Bronchial epithelial cell (primary cell): Measurements from ENCODE around the gene NRDE2. TPM values are rescaled to one million over a fixed set of nuclear protein-coding genes. Genes with fewer than 3 reads are reported as not detected.
"Not testable (repeated sequence)": the region's sequence is repeated elsewhere in the genome, so short reads cannot be mapped to it uniquely, and the experiment has no call there.

Source experiments
- DNase-seq: peaks from one replicate; pipeline ENCODE4 v3.0.0-alpha.2; 2010; ENCODE audit warnings: low read depth
- FAIRE-seq: peaks from 2 replicates; lab custom pipeline; 2011; peaks lifted over from hg19 to GRCh38; lab: Jason Lieb, UNC
- H3K27me3 ChIP-seq: 2 replicates; pipeline ENCODE4 v1.5.1; 2011; ENCODE audit warnings: low read length; ENCODE audit not compliant: control insufficient read depth, insufficient read depth
- H3K36me3 ChIP-seq: 2 replicates; pipeline ENCODE4 v1.5.1; 2011; ENCODE audit warnings: low read length; ENCODE audit not compliant: control insufficient read depth, insufficient read depth
- H3K4me3 ChIP-seq: 2 replicates; pipeline ENCODE4 v1.5.1; 2011; ENCODE audit warnings: mild to moderate bottlenecking, low read depth, low read length, control low read depth
- total RNA-seq: library from RNA; depleted of rRNA; stranded (reverse); fragments of >200 nt; gene quantifications from 2 replicates; pipeline ENCODE4 v1.2.1, GENCODE V29; 2014
- TF ChIP-seq, protein P1 (sequence below): IDR thresholded peaks from 2 replicates; pipeline ENCODE4 v1.5.1; 2011; ENCODE audit warnings: mild to moderate bottlenecking, moderate library complexity, low read length, control low read depth, inconsistent platforms; ENCODE audit not compliant: insufficient read depth, severe bottlenecking

NRDE2 gene
- total RNA-seq, 1 donor from 2014 or later = 6.1 TPM

DNA sequence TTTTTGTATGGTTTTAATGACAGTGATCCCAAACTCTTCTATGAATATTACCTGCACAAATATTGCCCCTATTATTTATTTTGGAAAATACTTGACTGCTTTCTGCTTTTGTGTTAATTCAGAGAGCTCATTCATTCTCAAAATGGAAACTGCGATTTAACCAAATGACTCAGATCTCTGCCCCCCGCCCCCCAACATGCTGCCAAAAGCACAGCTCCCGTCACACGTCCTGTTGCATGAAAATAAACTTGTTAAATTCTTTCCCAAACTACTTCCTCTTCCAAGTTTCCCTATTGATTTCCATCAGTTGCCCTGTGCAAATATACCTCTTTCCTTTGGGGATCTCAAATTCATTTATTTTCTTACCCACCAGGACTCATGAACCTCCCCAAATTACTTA lies 18.0 kb upstream of the NRDE2 start:
- DNase-seq (no peak), FAIRE-seq (no peak)
- TF ChIP-seq, protein P1, sequence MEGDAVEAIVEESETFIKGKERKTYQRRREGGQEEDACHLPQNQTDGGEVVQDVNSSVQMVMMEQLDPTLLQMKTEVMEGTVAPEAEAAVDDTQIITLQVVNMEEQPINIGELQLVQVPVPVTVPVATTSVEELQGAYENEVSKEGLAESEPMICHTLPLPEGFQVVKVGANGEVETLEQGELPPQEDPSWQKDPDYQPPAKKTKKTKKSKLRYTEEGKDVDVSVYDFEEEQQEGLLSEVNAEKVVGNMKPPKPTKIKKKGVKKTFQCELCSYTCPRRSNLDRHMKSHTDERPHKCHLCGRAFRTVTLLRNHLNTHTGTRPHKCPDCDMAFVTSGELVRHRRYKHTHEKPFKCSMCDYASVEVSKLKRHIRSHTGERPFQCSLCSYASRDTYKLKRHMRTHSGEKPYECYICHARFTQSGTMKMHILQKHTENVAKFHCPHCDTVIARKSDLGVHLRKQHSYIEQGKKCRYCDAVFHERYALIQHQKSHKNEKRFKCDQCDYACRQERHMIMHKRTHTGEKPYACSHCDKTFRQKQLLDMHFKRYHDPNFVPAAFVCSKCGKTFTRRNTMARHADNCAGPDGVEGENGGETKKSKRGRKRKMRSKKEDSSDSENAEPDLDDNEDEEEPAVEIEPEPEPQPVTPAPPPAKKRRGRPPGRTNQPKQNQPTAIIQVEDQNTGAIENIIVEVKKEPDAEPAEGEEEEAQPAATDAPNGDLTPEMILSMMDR = no peak
- H3K27me3 ChIP-seq = no peaks in the 10 kb centered on the region
- H3K4me3 ChIP-seq = no peak overlapping the region
- no peaks in the 10 kb centered on the region for H3K36me3 ChIP-seq

- Histone ChIP-seq H3K4me3 (no peak overlapping the region), H3K36me3 (no peaks in the 10 kb centered on the region), H3K27me3 (no peaks in the 10 kb centered on the region)
- FAIRE-seq (no peak), DNase-seq (no peak)
- TF ChIP-seq, protein P1 = no peak
Measured at GRCh38 chr14:90348270-90348669, 16.5 kb upstream of the NRDE2 start.

DNA sequence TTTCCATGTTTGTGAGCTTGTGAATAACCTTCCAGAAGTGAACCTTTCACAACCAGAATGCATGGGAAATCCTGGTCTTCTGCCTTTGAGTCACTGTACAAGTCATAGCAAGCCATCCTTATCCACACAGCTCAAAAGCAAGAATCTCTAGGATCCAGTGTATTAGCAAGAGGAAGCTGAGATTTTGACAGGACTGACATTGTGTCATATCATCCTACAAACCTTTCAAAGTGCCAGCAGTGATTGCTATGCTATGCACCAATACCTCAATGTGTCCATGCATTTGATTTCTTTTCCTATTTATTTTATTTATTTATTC lies 13.5 kb upstream of the NRDE2 start:
- no peak overlapping the region for H3K4me3 ChIP-seq
- FAIRE-seq (peak; percentile 92), DNase-seq (peak; percentile 98)
- no peaks in the 10 kb centered on the region for H3K27me3 ChIP-seq
- TF ChIP-seq, protein P1 = no peak
- no peaks in the 10 kb centered on the region for H3K36me3 ChIP-seq

DNA sequence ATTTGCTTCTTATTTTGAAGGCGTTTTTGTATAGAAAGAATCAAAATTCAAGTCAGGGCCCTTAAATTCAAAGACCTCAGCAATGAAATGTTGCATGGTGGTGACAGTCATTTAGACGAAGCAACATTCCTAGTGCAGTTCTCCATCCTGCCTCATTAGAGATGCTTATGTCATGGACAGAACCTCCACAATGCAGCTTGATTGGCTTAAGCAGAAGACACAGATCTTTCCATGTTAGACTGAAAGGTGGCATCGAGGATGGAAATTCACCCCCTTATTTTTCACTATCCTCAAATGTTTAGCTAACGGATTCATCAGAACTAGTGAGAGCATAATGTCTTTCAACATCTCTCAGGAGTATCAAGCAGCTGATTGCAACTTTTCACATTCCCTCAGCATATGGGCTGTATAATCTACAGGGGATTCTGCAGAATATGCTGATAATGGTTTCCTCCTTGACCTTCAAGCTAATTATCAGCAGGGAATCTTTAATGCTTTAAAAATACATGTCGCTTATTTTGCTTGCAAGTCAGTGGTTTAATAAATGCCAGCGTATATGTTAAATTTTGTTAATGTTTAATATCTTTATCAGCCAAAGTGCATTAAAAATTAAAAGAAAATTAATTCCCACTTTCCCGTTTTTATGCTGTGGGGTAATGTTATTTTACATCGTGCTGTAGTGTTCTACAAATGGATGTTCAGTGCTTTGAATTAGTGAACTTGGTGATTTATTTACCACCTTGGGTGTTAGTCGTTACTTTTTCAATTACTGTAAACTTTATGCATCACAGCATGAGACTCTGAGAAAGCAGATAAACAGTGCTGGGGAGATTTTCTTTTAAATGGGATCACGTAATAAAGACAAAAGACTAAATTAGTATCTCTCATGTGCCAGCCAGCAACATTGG lies 12.8 kb upstream of the NRDE2 start:
- TF ChIP-seq, protein P1 = no peak
- FAIRE-seq = no peak
- Histone ChIP-seq H3K4me3 (no peak overlapping the region), H3K27me3 (no peaks in the 10 kb centered on the region), H3K36me3 (no peaks in the 10 kb centered on the region)
- no peak for DNase-seq

GRCh38 chr14:90342327-90342726 lies 10.6 kb upstream of the NRDE2 start:
- TF ChIP-seq, protein P1 = no peak
- FAIRE-seq = no peak
- H3K4me3 ChIP-seq = no peak overlapping the region
- no peak for DNase-seq
- H3K36me3 ChIP-seq = no peaks in the 10 kb centered on the region
- no peaks in the 10 kb centered on the region for H3K27me3 ChIP-seq

GRCh38 chr14:90341784-90342183 lies 10.0 kb upstream of the NRDE2 start:
- DNase-seq = no peak
- TF ChIP-seq, protein P1 = no peak
- Histone ChIP-seq H3K27me3 (no peaks in the 10 kb centered on the region), H3K36me3 (no peaks in the 10 kb centered on the region), H3K4me3 (no peak overlapping the region)
- FAIRE-seq = no peak

GRCh38 chr14:90341232-90341631 lies 9.5 kb upstream of the NRDE2 start:
- not testable (repeated sequence) for FAIRE-seq, H3K36me3 ChIP-seq, H3K4me3 ChIP-seq, DNase-seq, H3K27me3 ChIP-seq
